Activated CD8-positive, alpha-beta T cell treated with anti-CD3 and anti-CD28 coated beads for 36 hours (primary cell): ENCODE measurements around the gene SHC2. TPM values are rescaled to one million over a fixed set of nuclear protein-coding genes. Genes with fewer than 3 reads are reported as not detected.

Source experiments
- ATAC-seq: fragments of 200-7000 bp; cut with Tn5 transposase; one replicate; pipeline ENCODE4 v1.10.0; 2021; ENCODE audit warnings: mild to moderate bottlenecking, moderate library complexity
- CTCF ChIA-PET: fragments of 350-600 bp; sonication (Branson Sonifier 250); formaldehyde crosslinking; loops from one replicate; lab custom pipeline; 2021; ENCODE audit warnings: antibody characterized with exemption; lab: Charles Lee
- POLR2A ChIA-PET: fragments of 350-600 bp; sonication (Branson Sonifier 250); formaldehyde crosslinking; loops from one replicate; lab custom pipeline; 2021; ENCODE audit warnings: antibody characterized with exemption; lab: Charles Lee
- DNase-seq: peaks from one replicate; pipeline ENCODE4 v3.0.0-alpha.2; 2020
- H3K27ac Mint-ChIP-seq: one replicate; pipeline ENCODE4 v1.8.0; 2021; ENCODE audit warnings: mild to moderate bottlenecking, mixed read lengths
- H3K27me3 Mint-ChIP-seq: one replicate; pipeline ENCODE4 v1.8.0; 2021; ENCODE audit warnings: mixed read lengths
- H3K36me3 Mint-ChIP-seq: one replicate; pipeline ENCODE4 v1.8.0; 2021; ENCODE audit warnings: low read depth, mixed read lengths
- H3K4me1 Mint-ChIP-seq: one replicate; pipeline ENCODE4 v1.8.0; 2021; ENCODE audit warnings: low read depth, mixed read lengths
- H3K4me3 Mint-ChIP-seq: one replicate; pipeline ENCODE4 v1.8.0; 2021; ENCODE audit warnings: mild to moderate bottlenecking, moderate library complexity, mixed read lengths
- H3K9me3 Mint-ChIP-seq: one replicate; pipeline ENCODE4 v1.8.0; 2021; ENCODE audit warnings: mixed read lengths
- CTCF ChIP-seq: fragments of 200-600 bp; IDR thresholded peaks from one replicate; pipeline ENCODE4 v1.8.0; 2022; ENCODE audit warnings: antibody characterized with exemption, mild to moderate bottlenecking
- intact Hi-C: fragments of 100-400 bp; cut with micrococcal nuclease; formaldehyde crosslinking; loops from one replicate; pipeline ENCODE4 v1.10.0; 2022
- total RNA-seq, 2 experiments: library from RNA; stranded (reverse); gene quantifications; one replicate each; pipeline ENCODE4 v1.2.3, GENCODE V29; 2021

The SHC2 gene
- total RNA-seq, 2 experiments from 2014 or later: 0.25 to 0.45 TPM

- ChIA-PET POLR2A (no interaction called here), CTCF (no interaction called here)
- H3K4me3 Mint-ChIP-seq: no peak overlapping the region
- ATAC-seq (no peak), DNase-seq (no peak)
- H3K9me3 Mint-ChIP-seq: peaks cover 18% of the 10 kb centered on the region
- peaks cover 17% of the 10 kb centered on the region for H3K27me3 Mint-ChIP-seq
- no peak overlapping the region for H3K27ac Mint-ChIP-seq
- H3K4me1 Mint-ChIP-seq: peaks cover 18% of the 10 kb centered on the region
- intact Hi-C loops: no loop called here
- no peak for TF ChIP-seq CTCF
- peaks cover 3% of the 10 kb centered on the region for H3K36me3 Mint-ChIP-seq
Measured at GRCh38 chr19:391726-392374, 69.0 kb downstream of the SHC2 start.

GRCh38 chr19:391207-391557 is 69.7 kb downstream of the SHC2 start:
- DNase-seq (peak; percentile 30), ATAC-seq (peak; percentile 70)
- peaks cover 18% of the 10 kb centered on the region for H3K4me1 Mint-ChIP-seq
- no peak for TF ChIP-seq CTCF
- intact Hi-C loops: no loop called here
- no peak overlapping the region for H3K4me3 Mint-ChIP-seq
- peaks cover 21% of the 10 kb centered on the region for H3K27me3 Mint-ChIP-seq
- peaks cover 3% of the 10 kb centered on the region for H3K36me3 Mint-ChIP-seq
- peaks cover 18% of the 10 kb centered on the region for H3K9me3 Mint-ChIP-seq
- ChIA-PET POLR2A (no interaction called here), CTCF (no interaction called here)
- H3K27ac Mint-ChIP-seq: no peak overlapping the region

GRCh38 chr19:390386-391206 is 70.2 kb downstream of the SHC2 start:
- H3K36me3 Mint-ChIP-seq: peaks cover 2% of the 10 kb centered on the region
- intact Hi-C loops: no loop called here

GRCh38 chr19:389935-390289 is 70.9 kb downstream of the SHC2 start:
- ChIA-PET POLR2A (no interaction called here), CTCF (no interaction called here)
- H3K27ac Mint-ChIP-seq: no peak overlapping the region
- peaks cover 31% of the 10 kb centered on the region for H3K27me3 Mint-ChIP-seq
- TF ChIP-seq CTCF: no peak
- ATAC-seq (no peak), DNase-seq (no peak)
- peaks cover 18% of the 10 kb centered on the region for H3K4me1 Mint-ChIP-seq
- no peak overlapping the region for H3K4me3 Mint-ChIP-seq
- H3K36me3 Mint-ChIP-seq: peaks cover 2% of the 10 kb centered on the region
- H3K9me3 Mint-ChIP-seq: peaks cover 13% of the 10 kb centered on the region
- intact Hi-C loops: no loop called here

More at GRCh38 chr19:390386-391206, 70.2 kb downstream of the SHC2 start:
- no peak for TF ChIP-seq CTCF
- no peak for ATAC-seq
- DNase-seq: no peak
- Mint-ChIP-seq H3K27ac (no peak overlapping the region), H3K27me3 (peaks cover 26% of the 10 kb centered on the region), H3K4me3 (no peak overlapping the region), H3K4me1 (peaks cover 18% of the 10 kb centered on the region), H3K9me3 (peaks cover 15% of the 10 kb centered on the region)
- ChIA-PET CTCF (no interaction called here), POLR2A (no interaction called here)

GRCh38 chr19:389255-389934 is 71.4 kb downstream of the SHC2 start:
- ChIA-PET CTCF (no interaction called here), POLR2A (no interaction called here)
- DNase-seq: peak; percentile 30
- Mint-ChIP-seq H3K9me3 (peaks cover 12% of the 10 kb centered on the region), H3K36me3 (peaks cover 2% of the 10 kb centered on the region), H3K27me3 (peaks cover 35% of the 10 kb centered on the region), H3K4me1 (peaks cover 20% of the 10 kb centered on the region), H3K27ac (no peak overlapping the region), H3K4me3 (no peak overlapping the region)
- ATAC-seq: peak; percentile 18
- no peak for TF ChIP-seq CTCF
- intact Hi-C loops: no loop called here
